ENCODE data around the gene KLK15. TPM values are rescaled to one million over a fixed set of nuclear protein-coding genes. Genes with fewer than 3 reads are reported as not detected.

The KLK15 gene
- total RNA-seq, 1 experiment from 2014 or later, result not detected

- Histone ChIP-seq H3K4me1 (replicated peaks) (peaks cover 9% of the 10 kb centered on the region), H3K27me3 (replicated peaks) (no peaks in the 10 kb centered on the region), H3K9me3 (replicated peaks) (no peaks in the 10 kb centered on the region), H3K27ac (peak overlapping the region; percentile 94), H3K4me3 (peak overlapping the region; percentile 75), H3K36me3 (peaks cover 40% of the 10 kb centered on the region)
- DNase-seq (ENCODE audit: low read depth in 1 of 2, low spot score in 2 of 2), result peak; percentile 99
Observed at GRCh38 chr19:50804420-50805272, 28.7 kb downstream of the KLK15 start.

- H3K4me3 ChIP-seq, result peak overlapping the region; percentile 75
- peaks cover 9% of the 10 kb centered on the region for H3K4me1 ChIP-seq (replicated peaks)
- H3K27ac ChIP-seq, result peak overlapping the region; percentile 94
- no peaks in the 10 kb centered on the region for H3K9me3 ChIP-seq (replicated peaks)
- H3K27me3 ChIP-seq (replicated peaks), result no peaks in the 10 kb centered on the region
- DNase-seq (ENCODE audit: low read depth in 1 of 2, low spot score in 2 of 2), result no peak
- H3K36me3 ChIP-seq, result peaks cover 49% of the 10 kb centered on the region
Observed at GRCh38 chr19:50803633-50804419, 29.5 kb downstream of the KLK15 start.

- Histone ChIP-seq H3K36me3 (peaks cover 76% of the 10 kb centered on the region), H3K4me1 (replicated peaks) (peaks cover 9% of the 10 kb centered on the region)
- no peak for DNase-seq (ENCODE audit: low read depth in 1 of 2, low spot score in 2 of 2)
Observed at GRCh38 chr19:50801107-50801506, 32.3 kb downstream of the KLK15 start.

DNA sequence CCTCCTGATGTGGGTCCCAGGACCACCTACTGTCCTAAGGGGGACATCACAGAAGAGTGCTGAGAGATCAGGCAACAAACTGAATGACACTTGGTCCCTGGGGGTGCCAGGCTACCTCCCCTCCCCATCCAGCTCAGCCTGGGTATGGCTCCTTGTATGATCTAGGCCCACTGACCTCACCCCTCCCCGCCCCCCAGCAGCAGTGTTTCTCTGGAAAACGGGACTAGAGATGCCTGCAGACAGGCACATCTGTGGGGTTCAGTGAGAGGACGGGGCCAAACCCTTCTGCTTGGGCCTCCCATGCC is 33.9 kb downstream of the KLK15 start:
- H3K4me3 ChIP-seq, result no peak overlapping the region
- peaks cover 90% of the 10 kb centered on the region for H3K36me3 ChIP-seq
- H3K4me1 ChIP-seq (replicated peaks), result peaks cover 9% of the 10 kb centered on the region
- H3K9me3 ChIP-seq (replicated peaks), result 0 out of 2 replicates have a peak, but pooled peaks cover 2% of the 10 kb centered on the region
- no peak overlapping the region for H3K27ac ChIP-seq
- DNase-seq (ENCODE audit: low read depth in 1 of 2, low spot score in 2 of 2), result no peak
- H3K27me3 ChIP-seq (replicated peaks), result no peaks in the 10 kb centered on the region

More at GRCh38 chr19:50801107-50801506, 32.3 kb downstream of the KLK15 start:
- no peak overlapping the region for H3K4me3 ChIP-seq
- H3K27me3 ChIP-seq (replicated peaks), result no peaks in the 10 kb centered on the region
- no peak overlapping the region for H3K27ac ChIP-seq
- no peaks in the 10 kb centered on the region for H3K9me3 ChIP-seq (replicated peaks)

- DNase-seq (ENCODE audit: low read depth in 1 of 2, low spot score in 2 of 2), result no peak
- Histone ChIP-seq H3K4me1 (replicated peaks) (peaks cover 9% of the 10 kb centered on the region), H3K27ac (no peak overlapping the region), H3K4me3 (no peak overlapping the region), H3K9me3 (replicated peaks) (0 out of 2 replicates have a peak, but pooled peaks cover 2% of the 10 kb centered on the region), H3K36me3 (peaks cover 87% of the 10 kb centered on the region), H3K27me3 (replicated peaks) (no peaks in the 10 kb centered on the region)
Observed at GRCh38 chr19:50798659-50799546, 34.5 kb downstream of the KLK15 start.

GRCh38 chr19:50797781-50798658 is 35.4 kb downstream of the KLK15 start:
- Histone ChIP-seq H3K4me1 (replicated peaks) (peaks cover 4% of the 10 kb centered on the region), H3K27me3 (replicated peaks) (no peaks in the 10 kb centered on the region), H3K27ac (no peak overlapping the region), H3K9me3 (replicated peaks) (0 out of 2 replicates have a peak, but pooled peaks cover 2% of the 10 kb centered on the region), H3K4me3 (no peak overlapping the region), H3K36me3 (peaks cover 79% of the 10 kb centered on the region)
- DNase-seq (ENCODE audit: low read depth in 1 of 2, low spot score in 2 of 2), result no peak

GRCh38 chr19:50797429-50797780 is 36.0 kb downstream of the KLK15 start:
- H3K36me3 ChIP-seq, result peaks cover 73% of the 10 kb centered on the region
- no peak overlapping the region for H3K4me3 ChIP-seq
- 0 out of 2 replicates have a peak, but pooled peaks cover 2% of the 10 kb centered on the region for H3K9me3 ChIP-seq (replicated peaks)

DNA sequence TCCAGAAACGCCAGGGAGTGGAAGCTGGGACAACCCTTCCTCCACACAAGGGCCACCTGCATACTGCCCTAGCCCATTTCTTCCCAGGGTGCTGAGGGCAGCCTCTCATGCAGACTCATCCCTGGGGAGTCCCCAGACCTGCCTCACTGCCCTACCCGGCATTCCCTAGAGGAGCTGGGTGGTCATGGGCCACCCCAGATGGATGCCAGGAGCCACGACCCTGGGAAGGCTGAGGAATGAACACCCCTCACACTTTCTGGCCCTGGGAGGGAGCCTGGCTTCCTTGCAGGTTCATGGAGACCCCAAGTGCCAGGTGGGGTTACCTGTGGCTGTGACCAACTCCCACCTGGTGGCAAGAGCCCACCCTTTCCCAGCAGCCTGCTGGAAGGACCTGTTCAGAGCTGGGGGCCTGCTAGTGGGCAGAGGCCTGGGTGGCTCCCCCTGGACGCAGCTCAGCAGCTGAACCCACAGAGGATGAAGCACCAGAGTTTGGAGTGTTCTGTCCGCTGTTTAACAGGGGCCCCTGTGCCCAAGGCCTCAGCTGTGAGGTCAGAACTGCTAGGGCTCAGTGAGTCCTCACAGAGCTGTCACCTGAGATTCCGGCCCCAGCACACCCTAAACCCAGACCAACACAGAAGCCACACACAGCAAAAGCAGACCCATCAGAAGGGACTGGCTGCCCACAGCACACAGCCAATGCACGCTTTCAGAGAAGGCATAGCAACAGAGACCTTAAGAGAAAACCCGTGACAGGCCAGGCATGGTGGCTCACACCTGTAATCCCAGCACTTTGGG is 36.5 kb downstream of the KLK15 start:
- 0 out of 2 replicates have a peak, but pooled peaks cover 2% of the 10 kb centered on the region for H3K9me3 ChIP-seq (replicated peaks)
- H3K4me3 ChIP-seq, result no peak overlapping the region
- H3K27me3 ChIP-seq (replicated peaks), result no peaks in the 10 kb centered on the region
- H3K27ac ChIP-seq, result no peak overlapping the region
- DNase-seq (ENCODE audit: low read depth in 1 of 2, low spot score in 2 of 2), result no peak
- H3K4me1 ChIP-seq (replicated peaks), result no peaks in the 10 kb centered on the region
- peaks cover 67% of the 10 kb centered on the region for H3K36me3 ChIP-seq

More at GRCh38 chr19:50797429-50797780, 36.0 kb downstream of the KLK15 start:
- Histone ChIP-seq H3K27me3 (replicated peaks) (no peaks in the 10 kb centered on the region), H3K27ac (no peak overlapping the region), H3K4me1 (replicated peaks) (no peaks in the 10 kb centered on the region; the same call in 1 of the 2 replicates)
- no peak for DNase-seq (ENCODE audit: low read depth in 1 of 2, low spot score in 2 of 2)

DNA sequence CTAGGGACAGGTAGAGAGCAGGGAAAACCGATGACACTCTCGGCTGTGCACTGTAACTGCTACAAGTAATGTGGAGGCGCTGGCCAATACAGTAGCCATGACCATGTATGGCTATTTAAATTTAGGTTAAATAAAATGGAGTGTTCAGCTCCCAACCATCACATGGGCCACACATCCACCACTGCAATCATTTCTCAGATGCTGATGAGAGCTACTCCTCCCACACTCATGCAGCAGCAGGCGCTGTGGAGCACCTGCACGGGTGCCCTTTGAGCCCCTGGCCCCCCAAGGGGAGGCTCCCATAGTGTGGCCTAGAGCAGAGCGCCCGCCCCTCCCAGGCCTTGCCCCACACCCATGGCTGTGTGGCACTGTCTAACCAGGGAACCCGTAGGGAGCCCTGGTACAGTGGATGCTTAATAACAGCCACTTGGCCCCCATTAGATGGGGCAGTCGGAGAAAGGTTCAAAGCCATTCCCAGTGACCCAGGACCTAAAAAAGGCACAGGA is 37.2 kb downstream of the KLK15 start:
- Histone ChIP-seq H3K27ac (no peak overlapping the region), H3K9me3 (replicated peaks) (0 out of 2 replicates have a peak, but pooled peaks cover 2% of the 10 kb centered on the region), H3K36me3 (peaks cover 61% of the 10 kb centered on the region), H3K4me1 (replicated peaks) (no peaks in the 10 kb centered on the region), H3K4me3 (no peak overlapping the region), H3K27me3 (replicated peaks) (no peaks in the 10 kb centered on the region)
- no peak for DNase-seq (ENCODE audit: low read depth in 1 of 2, low spot score in 2 of 2)

GRCh38 chr19:50795664-50796073 is 37.7 kb downstream of the KLK15 start:
- Histone ChIP-seq H3K9me3 (replicated peaks) (0 out of 2 replicates have a peak, but pooled peaks cover 2% of the 10 kb centered on the region), H3K27me3 (replicated peaks) (no peaks in the 10 kb centered on the region), H3K27ac (no peak overlapping the region), H3K4me3 (no peak overlapping the region), H3K36me3 (peaks cover 56% of the 10 kb centered on the region), H3K4me1 (replicated peaks) (no peaks in the 10 kb centered on the region)
- DNase-seq (ENCODE audit: low read depth in 1 of 2, low spot score in 2 of 2), result no peak

DNA sequence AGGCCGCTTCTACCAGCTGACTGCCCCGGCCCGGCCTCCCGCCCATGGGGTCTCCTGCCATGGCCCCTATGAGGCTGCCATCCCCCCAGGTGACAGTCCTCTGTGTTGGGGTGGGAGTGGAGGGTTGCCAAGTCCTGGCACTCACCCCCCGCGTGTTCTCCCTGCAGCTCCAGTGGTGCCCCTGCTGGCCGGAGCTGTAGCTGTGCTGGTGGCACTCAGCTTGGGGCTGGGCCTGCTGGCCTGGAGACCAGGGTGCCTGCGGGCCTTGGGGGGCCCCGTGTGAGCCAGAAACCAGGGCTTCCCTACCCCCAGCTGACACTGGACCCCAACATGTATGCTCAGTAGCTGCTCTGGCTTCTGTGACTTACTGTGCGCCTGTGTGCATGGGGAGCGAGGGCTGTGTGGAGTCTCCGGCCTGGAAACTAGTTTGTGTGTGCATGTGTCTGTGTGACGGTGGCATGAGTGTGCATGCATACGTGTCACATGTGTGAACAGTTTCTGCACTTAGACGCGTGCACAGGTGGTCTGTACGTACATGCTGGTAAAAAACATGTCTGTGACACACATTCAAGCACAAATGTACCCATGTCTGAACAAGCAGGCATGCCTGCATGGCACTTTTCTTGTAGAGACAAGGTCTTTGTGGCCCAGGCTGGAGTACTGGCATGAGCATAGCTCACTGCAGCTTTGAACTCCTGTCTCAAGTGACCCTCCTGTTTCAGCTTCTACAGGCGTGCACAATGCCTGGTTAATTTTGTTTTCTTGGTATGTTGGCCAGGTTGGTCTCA is 38.3 kb downstream of the KLK15 start:
- no peaks in the 10 kb centered on the region for H3K27me3 ChIP-seq (replicated peaks)
- H3K36me3 ChIP-seq, result peaks cover 53% of the 10 kb centered on the region
- H3K27ac ChIP-seq, result no peak overlapping the region
- no peak overlapping the region for H3K4me3 ChIP-seq
- no peaks in the 10 kb centered on the region for H3K4me1 ChIP-seq (replicated peaks)
- H3K9me3 ChIP-seq (replicated peaks), result 0 out of 2 replicates have a peak, but pooled peaks cover 2% of the 10 kb centered on the region
- DNase-seq (ENCODE audit: low read depth in 1 of 2, low spot score in 2 of 2), result no peak
